LNCAP (cell line): ENCODE results near the gene ELSPBP1.

Experiments used
- TF ChIP-seq, protein P1 (sequence below): fragments of 450-650 bp; IDR thresholded peaks from 2 replicates; pipeline ENCODE4 v1.5.1; 2017; ENCODE audit warnings: mild to moderate bottlenecking

The ELSPBP1 gene

GRCh38 chr19:48029431-48029830 is 35.0 kb downstream of the ELSPBP1 start:
- TF ChIP-seq, protein P1, sequence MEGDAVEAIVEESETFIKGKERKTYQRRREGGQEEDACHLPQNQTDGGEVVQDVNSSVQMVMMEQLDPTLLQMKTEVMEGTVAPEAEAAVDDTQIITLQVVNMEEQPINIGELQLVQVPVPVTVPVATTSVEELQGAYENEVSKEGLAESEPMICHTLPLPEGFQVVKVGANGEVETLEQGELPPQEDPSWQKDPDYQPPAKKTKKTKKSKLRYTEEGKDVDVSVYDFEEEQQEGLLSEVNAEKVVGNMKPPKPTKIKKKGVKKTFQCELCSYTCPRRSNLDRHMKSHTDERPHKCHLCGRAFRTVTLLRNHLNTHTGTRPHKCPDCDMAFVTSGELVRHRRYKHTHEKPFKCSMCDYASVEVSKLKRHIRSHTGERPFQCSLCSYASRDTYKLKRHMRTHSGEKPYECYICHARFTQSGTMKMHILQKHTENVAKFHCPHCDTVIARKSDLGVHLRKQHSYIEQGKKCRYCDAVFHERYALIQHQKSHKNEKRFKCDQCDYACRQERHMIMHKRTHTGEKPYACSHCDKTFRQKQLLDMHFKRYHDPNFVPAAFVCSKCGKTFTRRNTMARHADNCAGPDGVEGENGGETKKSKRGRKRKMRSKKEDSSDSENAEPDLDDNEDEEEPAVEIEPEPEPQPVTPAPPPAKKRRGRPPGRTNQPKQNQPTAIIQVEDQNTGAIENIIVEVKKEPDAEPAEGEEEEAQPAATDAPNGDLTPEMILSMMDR: no peak

GRCh38 chr19:48030073-48030472 is 35.6 kb downstream of the ELSPBP1 start:
- TF ChIP-seq, protein P1: no peak

- TF ChIP-seq, protein P1: no peak
These were observed 39.2 kb downstream of the ELSPBP1 start for GRCh38 chr19:48033604-48034003.

DNA sequence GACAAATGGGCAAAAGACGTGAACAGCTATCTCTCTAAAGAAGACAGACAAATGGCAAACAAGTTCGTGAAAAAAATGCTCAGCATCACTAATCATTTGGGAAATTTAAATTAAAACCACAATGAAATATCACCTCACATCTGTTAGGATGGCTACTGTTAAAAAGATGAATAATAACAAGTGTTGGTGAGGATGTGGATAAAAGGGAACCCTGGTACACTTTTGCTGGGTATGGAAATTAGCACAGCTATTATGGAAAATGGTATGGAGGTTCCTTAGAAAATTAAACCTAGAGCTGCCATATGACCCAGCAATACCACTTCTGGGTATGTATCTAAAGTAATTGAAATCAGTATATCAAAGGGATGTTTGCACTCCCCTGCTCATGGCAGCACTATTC is 42.3 kb downstream of the ELSPBP1 start:
- TF ChIP-seq, protein P1: no peak

GRCh38 chr19:48041877-48042580 is 47.6 kb downstream of the ELSPBP1 start:
- TF ChIP-seq, protein P1: no peak

DNA sequence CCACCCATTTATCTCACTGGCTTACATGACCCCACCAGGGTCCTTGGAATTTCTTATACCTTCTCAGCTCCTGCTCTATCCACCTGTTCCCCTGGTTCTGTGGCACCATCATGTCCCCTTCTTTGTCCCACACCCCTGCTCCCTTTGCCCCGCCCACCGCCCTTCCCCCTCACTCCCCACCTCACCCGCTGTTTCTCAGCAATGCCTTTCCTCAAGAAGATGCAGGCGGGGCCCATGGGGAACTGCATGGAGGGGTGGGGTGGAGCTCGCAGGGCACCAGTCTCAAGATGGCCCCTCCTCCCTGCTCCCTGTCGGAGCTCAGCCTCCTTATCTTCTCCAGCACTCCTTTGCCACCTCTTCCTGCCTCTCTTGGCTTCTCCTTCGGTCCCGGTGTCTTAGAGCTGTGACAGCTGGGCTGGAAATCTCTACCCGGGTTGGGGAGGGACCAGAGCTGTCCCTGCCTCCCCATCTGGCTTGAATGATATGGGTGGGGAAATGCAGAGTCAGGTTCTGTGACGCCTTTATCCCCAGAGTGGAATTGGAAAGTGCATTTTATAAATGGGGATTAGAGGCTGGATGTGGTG is 49.3 kb downstream of the ELSPBP1 start, which contains the start of gene CABP5:
TSS of gene CABP5 (minus strand) at position 405 of the 584 bp plus-strand sequence. CDS start at position 248, 157 bp downstream.
- TF ChIP-seq, protein P1: no peak

- TF ChIP-seq, protein P1: no peak
These were observed 50.1 kb downstream of the ELSPBP1 start for GRCh38 chr19:48044561-48044960.
